ENCODE data around the gene PTPRN2.

- TF ChIP-seq CTCF (IDR thresholded peaks at IDR 0.05) (no peak), MXI1 (IDR thresholded peaks at IDR 0.05; ENCODE audit: low read depth, low read length) (no peak), RFX5 (IDR thresholded peaks at IDR 0.05; ENCODE audit: low read length) (no peak), RCOR1 (IDR thresholded peaks at IDR 0.05; ENCODE audit: low read length) (no peak)
These were observed 759.8 kb downstream of the PTPRN2 start for GRCh38 chr7:157827863-157828160.
